Measurements from ENCODE around the gene TOMM5.

TOMM5 gene

GRCh38 chr9:37547328-37547878 is 45.0 kb downstream of the TOMM5 start:
- Histone ChIP-seq H3K36me3 (ENCODE audit: insufficient read depth, low read length) (peaks cover 2% of the 10 kb centered on the region), H3K4me1 (ENCODE audit: insufficient read depth, low read length) (no peaks in the 10 kb centered on the region), H2AFZ (ENCODE audit: low read depth, low read length) (no peak overlapping the region), H3K27me3 (ENCODE audit: insufficient read depth, low read length) (no peaks in the 10 kb centered on the region), H3K4me3 (ENCODE audit: low read length) (no peak overlapping the region), H3K9me3 (ENCODE audit: low read length) (no peaks in the 10 kb centered on the region)

- Histone ChIP-seq H3K36me3 (ENCODE audit: insufficient read depth, low read length) (peaks cover 22% of the 10 kb centered on the region), H3K9me3 (ENCODE audit: low read length) (no peaks in the 10 kb centered on the region), H3K4me1 (ENCODE audit: insufficient read depth, low read length) (no peaks in the 10 kb centered on the region), H3K4me3 (ENCODE audit: low read length) (no peak overlapping the region), H2AFZ (ENCODE audit: low read depth, low read length) (no peak overlapping the region), H3K27me3 (ENCODE audit: insufficient read depth, low read length) (no peaks in the 10 kb centered on the region)
Measured at GRCh38 chr9:37543468-37543867, 48.9 kb downstream of the TOMM5 start.

- Histone ChIP-seq H3K27me3 (ENCODE audit: insufficient read depth, low read length) (no peaks in the 10 kb centered on the region), H2AFZ (ENCODE audit: low read depth, low read length) (no peak overlapping the region), H3K4me1 (ENCODE audit: insufficient read depth, low read length) (no peaks in the 10 kb centered on the region), H3K4me3 (ENCODE audit: low read length) (no peak overlapping the region), H3K9me3 (ENCODE audit: low read length) (no peaks in the 10 kb centered on the region), H3K36me3 (ENCODE audit: insufficient read depth, low read length) (peaks cover 26% of the 10 kb centered on the region)
Measured at GRCh38 chr9:37542895-37543294, 49.5 kb downstream of the TOMM5 start.

- H3K27me3 ChIP-seq (ENCODE audit: insufficient read depth, low read length): no peaks in the 10 kb centered on the region
- peaks cover 28% of the 10 kb centered on the region for H3K36me3 ChIP-seq (ENCODE audit: insufficient read depth, low read length)
- no peak overlapping the region for H2AFZ ChIP-seq (ENCODE audit: low read depth, low read length)
- H3K4me3 ChIP-seq (ENCODE audit: low read length): no peak overlapping the region
- H3K4me1 ChIP-seq (ENCODE audit: insufficient read depth, low read length): no peaks in the 10 kb centered on the region
- no peaks in the 10 kb centered on the region for H3K9me3 ChIP-seq (ENCODE audit: low read length)
Measured at GRCh38 chr9:37542488-37542887, 49.9 kb downstream of the TOMM5 start.

- peaks cover 38% of the 10 kb centered on the region for H3K36me3 ChIP-seq (ENCODE audit: insufficient read depth, low read length)
- H2AFZ ChIP-seq (ENCODE audit: low read depth, low read length): no peak overlapping the region
- H3K27me3 ChIP-seq (ENCODE audit: insufficient read depth, low read length): no peaks in the 10 kb centered on the region
- no peaks in the 10 kb centered on the region for H3K9me3 ChIP-seq (ENCODE audit: low read length)
- H3K4me3 ChIP-seq (ENCODE audit: low read length): no peak overlapping the region
- no peaks in the 10 kb centered on the region for H3K4me1 ChIP-seq (ENCODE audit: insufficient read depth, low read length)
Measured at GRCh38 chr9:37541465-37541864, 50.9 kb downstream of the TOMM5 start.

- Histone ChIP-seq H3K4me1 (ENCODE audit: insufficient read depth, low read length) (no peaks in the 10 kb centered on the region), H3K27me3 (ENCODE audit: insufficient read depth, low read length) (no peaks in the 10 kb centered on the region), H3K4me3 (ENCODE audit: low read length) (no peak overlapping the region), H3K36me3 (ENCODE audit: insufficient read depth, low read length) (peaks cover 46% of the 10 kb centered on the region), H2AFZ (ENCODE audit: low read depth, low read length) (no peak overlapping the region), H3K9me3 (ENCODE audit: low read length) (no peaks in the 10 kb centered on the region)
Measured at GRCh38 chr9:37540634-37541033, 51.8 kb downstream of the TOMM5 start.

- Histone ChIP-seq H3K27me3 (ENCODE audit: insufficient read depth, low read length) (no peaks in the 10 kb centered on the region), H3K36me3 (ENCODE audit: insufficient read depth, low read length) (peaks cover 48% of the 10 kb centered on the region), H3K4me3 (ENCODE audit: low read length) (no peak overlapping the region), H3K9me3 (ENCODE audit: low read length) (no peaks in the 10 kb centered on the region), H2AFZ (ENCODE audit: low read depth, low read length) (no peak overlapping the region), H3K4me1 (ENCODE audit: insufficient read depth, low read length) (no peaks in the 10 kb centered on the region)
Measured at GRCh38 chr9:37539634-37540033, 52.8 kb downstream of the TOMM5 start.

Data from neuron (in vitro differentiated cells).